ENCODE data around the gene SLC25A13.

The SLC25A13 gene

GRCh38 chr7:96088579-96088978 is 233.3 kb downstream of the SLC25A13 start:
- H3K4me3 ChIP-seq (ENCODE audit: low read depth, low read length), result no peak overlapping the region
- no peak for TF ChIP-seq MAX (IDR thresholded peaks at IDR 0.05; ENCODE audit: low read depth, low read length)
- no peak for TF ChIP-seq CTCF (IDR thresholded peaks at IDR 0.05; ENCODE audit: low read depth, low read length)
- TF ChIP-seq MYC (IDR thresholded peaks at IDR 0.05; ENCODE audit: low read depth, low read length), result no peak
- TF ChIP-seq POLR2A (IDR thresholded peaks at IDR 0.05; ENCODE audit: extremely low read depth, insufficient read length), result no peak
- no peak for DNase-seq (ENCODE audit: low read depth)

- no peak for DNase-seq (ENCODE audit: low read depth)
- H3K4me3 ChIP-seq (ENCODE audit: low read depth, low read length), result no peak overlapping the region
- no peak for TF ChIP-seq MAX (IDR thresholded peaks at IDR 0.05; ENCODE audit: low read depth, low read length)
- no peak for TF ChIP-seq CTCF (IDR thresholded peaks at IDR 0.05; ENCODE audit: low read depth, low read length)
- no peak for TF ChIP-seq MYC (IDR thresholded peaks at IDR 0.05; ENCODE audit: low read depth, low read length)
These were observed 235.9 kb downstream of the SLC25A13 start for GRCh38 chr7:96085953-96086352.

- TF ChIP-seq CTCF (IDR thresholded peaks at IDR 0.05; ENCODE audit: low read depth, low read length) (no peak), MAX (IDR thresholded peaks at IDR 0.05; ENCODE audit: low read depth, low read length) (no peak), POLR2A (IDR thresholded peaks at IDR 0.05; ENCODE audit: extremely low read depth, insufficient read length) (no peak), MYC (IDR thresholded peaks at IDR 0.05; ENCODE audit: low read depth, low read length) (no peak)
- no peak for DNase-seq (ENCODE audit: low read depth)
- H3K4me3 ChIP-seq (ENCODE audit: low read depth, low read length), result no peak overlapping the region
These were observed 236.9 kb downstream of the SLC25A13 start for GRCh38 chr7:96084881-96085553.

GRCh38 chr7:96080027-96080426 is 241.9 kb downstream of the SLC25A13 start:
- no peak overlapping the region for H3K4me3 ChIP-seq (ENCODE audit: low read depth, low read length)
- no peak for TF ChIP-seq POLR2A (IDR thresholded peaks at IDR 0.05; ENCODE audit: extremely low read depth, insufficient read length)
- TF ChIP-seq CTCF (IDR thresholded peaks at IDR 0.05; ENCODE audit: low read depth, low read length), result no peak
- TF ChIP-seq MAX (IDR thresholded peaks at IDR 0.05; ENCODE audit: low read depth, low read length), result no peak
- no peak for TF ChIP-seq MYC (IDR thresholded peaks at IDR 0.05; ENCODE audit: low read depth, low read length)
- no peak for DNase-seq (ENCODE audit: low read depth)

- no peak for DNase-seq (ENCODE audit: low read depth)
- H3K4me3 ChIP-seq (ENCODE audit: low read depth, low read length), result no peak overlapping the region
- TF ChIP-seq CTCF (IDR thresholded peaks at IDR 0.05; ENCODE audit: low read depth, low read length) (no peak), POLR2A (IDR thresholded peaks at IDR 0.05; ENCODE audit: extremely low read depth, insufficient read length) (no peak), MYC (IDR thresholded peaks at IDR 0.05; ENCODE audit: low read depth, low read length) (no peak), MAX (IDR thresholded peaks at IDR 0.05; ENCODE audit: low read depth, low read length) (no peak)
These were observed 245.6 kb downstream of the SLC25A13 start for GRCh38 chr7:96076350-96076707.
